Testis (tissue), 2 donors: ENCODE results near the gene CRIP1.

ENCODE experiments used
- POLR2A ChIP-seq: fragments of 450-650 bp; IDR thresholded peaks from one replicate; pipeline ENCODE4 v1.6.1; 2017; ENCODE audit warnings: antibody characterized with exemption, mild to moderate bottlenecking, moderate library complexity
- TF ChIP-seq, protein P1 (sequence below), 3 experiments: fragments of 450-650 bp in 2 of 3; fragments of 200-600 bp in 1 of 3; sonication (generic) in 1 of 3; IDR thresholded peaks; one replicate each; pipeline ENCODE4 v1.5.1; 2016 to 2019; ENCODE audit warnings: antibody characterized with exemption in 3 of 3, mild to moderate bottlenecking in 2 of 3, moderate library complexity in 1 of 3

DNA sequence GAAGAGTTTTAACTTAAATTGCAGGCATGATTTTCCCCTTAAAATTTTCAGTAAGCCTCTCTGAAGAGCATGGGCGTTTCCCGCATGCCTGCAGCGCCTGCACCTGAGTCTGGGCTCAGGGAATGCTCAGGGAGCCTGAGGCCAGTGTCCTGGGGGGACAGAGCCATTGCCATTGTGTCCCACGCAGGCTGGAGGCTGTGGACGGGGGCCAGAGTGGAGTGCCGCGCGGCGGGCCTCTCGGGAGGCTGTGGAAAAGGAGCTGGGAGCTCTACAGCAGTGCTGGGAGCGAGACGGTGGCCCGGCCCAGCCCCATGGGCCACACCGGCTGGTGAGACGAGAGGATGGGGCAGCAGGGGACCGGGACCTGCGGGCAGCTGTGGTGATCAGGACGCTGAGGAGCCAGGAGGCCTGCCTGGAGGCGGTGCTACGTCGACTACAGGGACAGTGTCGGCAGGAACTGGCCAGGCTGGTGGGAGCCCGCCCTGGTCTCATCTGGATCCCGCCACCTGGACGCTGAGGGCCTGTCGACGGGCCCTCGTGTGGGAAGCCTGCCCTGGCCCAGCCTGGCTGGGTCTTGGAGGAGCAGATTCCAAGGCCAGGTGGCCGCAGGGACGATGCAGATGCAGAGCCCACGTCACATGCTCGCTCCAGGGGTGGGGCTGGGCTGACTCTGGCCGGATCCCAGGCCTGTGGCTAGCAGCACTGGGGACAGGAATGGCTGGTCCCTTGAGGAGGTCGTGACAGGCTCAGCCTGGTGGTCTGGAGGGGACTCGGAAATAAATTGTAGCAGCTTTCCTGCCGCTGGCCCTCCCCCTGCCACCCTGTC is 12.0 kb downstream of the CRIP1 start:
- TF ChIP-seq, protein P1, sequence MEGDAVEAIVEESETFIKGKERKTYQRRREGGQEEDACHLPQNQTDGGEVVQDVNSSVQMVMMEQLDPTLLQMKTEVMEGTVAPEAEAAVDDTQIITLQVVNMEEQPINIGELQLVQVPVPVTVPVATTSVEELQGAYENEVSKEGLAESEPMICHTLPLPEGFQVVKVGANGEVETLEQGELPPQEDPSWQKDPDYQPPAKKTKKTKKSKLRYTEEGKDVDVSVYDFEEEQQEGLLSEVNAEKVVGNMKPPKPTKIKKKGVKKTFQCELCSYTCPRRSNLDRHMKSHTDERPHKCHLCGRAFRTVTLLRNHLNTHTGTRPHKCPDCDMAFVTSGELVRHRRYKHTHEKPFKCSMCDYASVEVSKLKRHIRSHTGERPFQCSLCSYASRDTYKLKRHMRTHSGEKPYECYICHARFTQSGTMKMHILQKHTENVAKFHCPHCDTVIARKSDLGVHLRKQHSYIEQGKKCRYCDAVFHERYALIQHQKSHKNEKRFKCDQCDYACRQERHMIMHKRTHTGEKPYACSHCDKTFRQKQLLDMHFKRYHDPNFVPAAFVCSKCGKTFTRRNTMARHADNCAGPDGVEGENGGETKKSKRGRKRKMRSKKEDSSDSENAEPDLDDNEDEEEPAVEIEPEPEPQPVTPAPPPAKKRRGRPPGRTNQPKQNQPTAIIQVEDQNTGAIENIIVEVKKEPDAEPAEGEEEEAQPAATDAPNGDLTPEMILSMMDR (IDR thresholded peaks at IDR 0.05) = no peak
- no peak for TF ChIP-seq POLR2A
